Sigmoid colon (tissue), 3 donors: ENCODE data around the gene ARPC5L.

Experiments
- CTCF ChIP-seq, 4 experiments: fragments of 450-650 bp in 3 of 4; fragments of 200-600 bp in 1 of 4; IDR thresholded peaks; one replicate each; pipeline ENCODE4 v1.5.1; 2016 to 2019; ENCODE audit warnings: antibody characterized with exemption in 4 of 4, mild to moderate bottlenecking in 3 of 4, moderate library complexity in 2 of 4
- POLR2A ChIP-seq, 2 donors: fragments of 450-650 bp; IDR thresholded peaks; one replicate each; pipeline ENCODE4 v1.6.1; 2016; ENCODE audit warnings: antibody characterized with exemption in 2 of 2, mild to moderate bottlenecking in 2 of 2, moderate library complexity in 2 of 2

DNA sequence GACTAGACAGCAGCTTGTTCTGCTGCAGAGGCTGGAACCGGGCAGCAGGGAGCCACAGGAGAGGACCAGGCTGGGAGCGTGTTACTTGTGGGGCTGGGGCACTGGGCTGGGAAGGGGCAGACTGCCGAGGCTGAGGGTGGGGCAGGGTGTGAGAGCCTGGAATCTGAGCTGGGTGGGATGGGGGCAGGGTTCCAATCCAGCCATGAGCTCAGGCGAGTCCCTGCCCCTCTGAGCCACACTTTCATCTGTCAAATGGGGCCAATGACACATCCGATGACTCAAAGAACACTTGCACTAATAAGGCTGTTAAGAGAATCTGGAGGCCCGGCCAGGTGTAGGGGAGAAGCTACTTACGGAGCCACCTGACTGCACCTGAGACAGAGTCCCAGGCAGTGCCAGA, 27.3 kb upstream of the ARPC5L start:
- TF ChIP-seq POLR2A (IDR thresholded peaks at IDR 0.05) = no peak
- no peak for TF ChIP-seq CTCF (IDR thresholded peaks at IDR 0.05)
